GM10266 (cell line): ENCODE data around the gene TMEM140.
A peak's percentile ranks its signal among the peaks of the same experiment; 100 is the strongest.

ENCODE experiments used
- DNase-seq: peaks from one replicate; pipeline ENCODE4 v3.0.0; 2012; ENCODE audit errors: extremely low spot score
- TF ChIP-seq, protein P1 (sequence below): IDR thresholded peaks from 2 replicates; pipeline ENCODE4 v1.5.1; 2012; ENCODE audit warnings: mild to moderate bottlenecking, low read depth; ENCODE audit not compliant: control insufficient read depth, insufficient read depth; ENCODE audit errors: missing control alignments

The TMEM140 gene

DNA sequence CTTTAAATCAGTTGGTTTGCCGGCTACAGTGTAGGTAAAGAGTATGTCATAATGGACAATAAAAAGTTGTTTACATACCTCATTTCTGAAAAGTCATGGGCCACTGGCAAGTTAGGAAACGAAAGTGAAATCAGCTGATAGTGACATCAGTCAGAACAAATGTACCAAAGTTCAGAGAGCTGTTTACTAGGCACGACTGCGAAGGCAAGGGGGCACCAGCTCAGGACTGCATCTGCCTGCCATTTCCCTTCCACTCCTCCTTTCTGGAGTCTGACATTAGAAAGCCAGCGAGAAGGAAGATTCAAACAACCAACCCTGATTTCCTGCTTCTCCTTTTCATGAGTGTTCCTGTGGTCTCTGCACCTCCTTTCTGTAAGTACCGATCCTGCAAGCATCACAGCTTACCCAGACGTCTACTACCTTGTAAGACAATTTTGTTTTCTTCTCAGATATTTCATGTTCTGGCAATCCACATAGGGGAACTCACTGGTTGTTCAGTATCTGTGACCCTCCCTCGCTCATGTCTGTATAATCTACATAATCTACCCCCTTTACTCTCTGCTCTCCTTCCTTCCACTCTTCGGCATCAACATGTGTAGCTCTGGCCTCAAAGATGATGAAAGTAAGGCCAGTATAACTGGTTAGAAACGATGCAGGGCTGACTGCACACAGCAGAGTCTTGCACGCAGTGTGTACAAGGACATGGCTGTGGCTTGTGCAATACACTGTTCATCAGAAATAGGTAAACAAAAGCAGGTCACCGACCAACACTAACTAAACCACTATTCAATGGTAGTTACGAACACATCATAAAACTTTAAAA lies at the start of gene TMEM140:
Gene TMEM140, plus strand, starts transcription at position 174 of the 823 bp plus-strand sequence. CDS start 16,370 bp downstream, outside the sequence.
- DNase-seq: peak; percentile 57
- TF ChIP-seq, protein P1, sequence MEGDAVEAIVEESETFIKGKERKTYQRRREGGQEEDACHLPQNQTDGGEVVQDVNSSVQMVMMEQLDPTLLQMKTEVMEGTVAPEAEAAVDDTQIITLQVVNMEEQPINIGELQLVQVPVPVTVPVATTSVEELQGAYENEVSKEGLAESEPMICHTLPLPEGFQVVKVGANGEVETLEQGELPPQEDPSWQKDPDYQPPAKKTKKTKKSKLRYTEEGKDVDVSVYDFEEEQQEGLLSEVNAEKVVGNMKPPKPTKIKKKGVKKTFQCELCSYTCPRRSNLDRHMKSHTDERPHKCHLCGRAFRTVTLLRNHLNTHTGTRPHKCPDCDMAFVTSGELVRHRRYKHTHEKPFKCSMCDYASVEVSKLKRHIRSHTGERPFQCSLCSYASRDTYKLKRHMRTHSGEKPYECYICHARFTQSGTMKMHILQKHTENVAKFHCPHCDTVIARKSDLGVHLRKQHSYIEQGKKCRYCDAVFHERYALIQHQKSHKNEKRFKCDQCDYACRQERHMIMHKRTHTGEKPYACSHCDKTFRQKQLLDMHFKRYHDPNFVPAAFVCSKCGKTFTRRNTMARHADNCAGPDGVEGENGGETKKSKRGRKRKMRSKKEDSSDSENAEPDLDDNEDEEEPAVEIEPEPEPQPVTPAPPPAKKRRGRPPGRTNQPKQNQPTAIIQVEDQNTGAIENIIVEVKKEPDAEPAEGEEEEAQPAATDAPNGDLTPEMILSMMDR: no peak

DNA sequence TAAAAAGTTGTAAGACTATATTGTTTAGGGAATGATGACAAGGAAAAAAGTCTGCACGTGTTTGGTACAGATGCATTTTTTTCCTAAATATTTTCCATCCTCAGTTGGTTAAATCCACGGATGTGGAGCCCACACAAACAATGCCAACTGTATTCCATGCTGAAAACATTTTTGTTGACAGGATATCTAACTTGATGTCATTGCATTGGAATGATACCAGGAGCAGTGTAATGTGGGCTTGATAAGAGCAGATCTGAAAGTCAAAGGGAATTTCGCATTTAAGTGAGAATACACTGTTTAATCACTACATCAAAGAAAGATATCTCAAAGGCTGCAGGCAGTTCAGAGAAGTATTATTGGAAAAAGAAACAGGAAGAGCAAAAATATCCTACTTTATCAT lies 49.5 kb upstream of the TMEM140 start:
- DNase-seq: no peak
- TF ChIP-seq, protein P1: no peak

DNA sequence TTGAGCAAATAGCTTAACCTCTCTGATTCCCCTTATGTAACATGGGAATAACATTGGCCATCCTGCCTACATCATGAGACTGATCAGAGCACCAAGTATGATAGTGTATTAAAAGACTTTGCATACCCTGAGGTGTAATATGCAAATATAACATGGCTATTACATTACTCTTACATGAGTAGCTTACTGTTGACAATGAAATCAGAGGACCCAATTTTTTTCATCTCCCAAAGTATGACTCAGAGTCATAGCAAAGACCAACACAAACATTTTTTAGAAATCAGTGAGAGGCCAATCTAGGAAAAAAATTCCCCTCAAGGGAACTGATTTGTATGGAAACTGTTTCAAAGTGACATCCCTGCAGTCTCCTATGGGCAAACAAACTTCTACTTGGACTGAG lies 47.0 kb upstream of the TMEM140 start:
- no peak for DNase-seq
- TF ChIP-seq, protein P1: no peak

DNA sequence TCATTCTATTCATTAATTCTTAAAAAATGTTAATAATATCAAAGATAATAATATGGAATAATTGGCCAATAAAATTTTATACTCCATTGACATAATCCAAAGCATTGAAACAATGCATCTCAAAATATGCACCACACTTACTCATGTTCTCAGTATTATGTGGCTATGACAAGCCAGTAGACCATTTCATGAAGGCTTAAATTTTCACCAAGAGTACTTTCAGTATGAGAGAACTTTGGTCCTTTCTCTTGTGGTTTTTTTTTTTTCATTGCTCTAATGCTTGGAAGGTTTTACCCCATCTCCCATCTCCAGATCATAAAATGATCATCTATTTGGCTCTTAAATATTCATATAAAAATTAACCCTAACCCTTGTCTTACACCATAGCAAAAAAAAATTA lies 45.5 kb upstream of the TMEM140 start:
- peak; percentile 16 for DNase-seq
- TF ChIP-seq, protein P1: no peak

DNA sequence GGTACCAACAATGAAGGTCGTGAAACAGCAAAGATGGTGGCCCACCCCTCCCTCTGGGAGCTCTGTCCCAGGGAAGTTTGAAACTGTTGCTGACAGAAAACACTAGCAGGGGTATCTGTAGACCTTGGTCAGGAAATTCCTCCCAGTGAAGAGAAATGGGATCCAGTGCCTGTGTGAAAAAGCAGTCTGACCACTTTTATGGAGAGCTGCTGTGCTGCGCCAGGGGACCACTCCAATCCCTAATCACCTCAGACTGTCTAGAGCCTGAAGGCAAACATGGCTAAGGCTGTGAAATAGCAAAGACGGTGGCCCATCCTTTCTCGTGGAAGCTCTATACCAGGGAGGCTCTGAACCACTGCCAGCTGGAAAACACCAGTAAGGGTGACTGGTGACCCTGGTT lies 38.3 kb upstream of the TMEM140 start:
- TF ChIP-seq, protein P1: no peak

DNA sequence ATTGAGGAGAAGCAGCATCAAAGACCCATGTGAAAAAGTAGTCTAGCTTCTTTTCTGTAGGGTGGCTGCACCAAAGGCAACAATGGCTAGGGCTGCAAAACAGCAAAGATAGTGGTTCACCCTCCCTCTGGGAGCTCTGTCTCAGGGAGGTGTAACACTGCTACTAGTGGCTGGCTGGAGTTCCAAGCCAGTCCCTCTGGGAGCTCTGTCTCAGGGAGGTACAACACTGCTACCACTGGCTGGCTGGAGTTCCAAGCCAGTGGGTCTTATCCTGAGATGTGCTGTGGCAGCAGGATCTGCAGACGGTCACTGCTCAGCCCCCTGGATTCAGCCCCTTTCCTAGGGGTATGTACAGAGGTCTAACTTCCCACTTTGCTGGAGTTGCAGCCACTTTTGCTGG lies 37.9 kb upstream of the TMEM140 start:
- DNase-seq: no peak
- TF ChIP-seq, protein P1: no peak

More for the DNA sequence above, 38.3 kb upstream of the TMEM140 start:
- DNase-seq: no peak

DNA sequence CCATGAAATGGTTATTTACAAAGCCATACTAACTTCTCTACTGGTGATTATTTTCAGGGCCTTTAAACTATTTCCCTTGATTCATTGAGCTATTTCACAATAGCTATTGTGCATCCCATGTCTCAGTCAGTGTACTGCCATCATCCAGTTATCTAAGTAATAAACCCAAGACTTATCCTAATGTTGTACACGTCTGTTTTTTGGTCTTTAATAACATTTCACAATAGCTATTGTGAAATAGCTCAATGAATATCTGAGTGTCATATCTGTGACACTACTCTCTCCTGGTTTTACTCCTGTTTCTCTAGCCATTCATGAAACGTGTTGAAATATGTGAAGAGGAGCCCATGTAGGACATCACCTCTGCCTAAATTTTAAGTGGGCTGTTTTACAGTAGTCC lies 36.5 kb upstream of the TMEM140 start:
- TF ChIP-seq, protein P1: no peak
- DNase-seq: no peak
